ENCODE measurements around the gene LAMB4.

Gene LAMB4

DNA sequence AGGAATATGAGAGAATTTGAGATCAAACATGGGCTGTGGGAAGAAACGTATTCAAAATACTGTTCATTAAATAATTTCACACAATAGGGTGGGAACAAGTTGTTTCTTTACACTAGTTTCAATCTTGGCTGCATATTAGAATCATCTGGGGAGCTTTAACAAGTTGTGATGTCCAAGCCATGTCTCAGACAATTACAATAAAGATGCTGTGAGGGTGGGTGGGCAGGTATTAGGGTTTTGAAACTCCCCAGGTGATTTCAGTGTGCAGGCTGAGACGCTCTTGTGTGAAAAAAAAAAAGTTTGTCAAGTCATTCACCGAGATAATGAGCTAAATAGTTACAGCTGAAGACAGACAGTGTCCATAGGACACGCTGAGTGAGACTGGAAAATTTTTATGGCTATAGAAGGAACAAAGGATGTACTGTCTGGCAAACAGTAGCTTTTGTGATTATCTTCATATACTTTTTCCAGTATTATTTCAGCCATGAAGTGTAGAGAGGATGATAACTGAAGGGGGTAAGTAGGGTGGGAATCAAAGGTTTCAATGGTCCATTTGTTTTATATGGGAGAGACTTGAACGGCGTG lies 12.6 kb upstream of the LAMB4 start:
- H3K27ac ChIP-seq (ENCODE audit: low read depth, low read length): no peak overlapping the region
- no peak overlapping the region for H2AFZ ChIP-seq (ENCODE audit: low read length, unreplicated experiment)
- H3K36me3 ChIP-seq (ENCODE audit: insufficient read depth, low read length): no peaks in the 10 kb centered on the region
- H3K79me2 ChIP-seq (ENCODE audit: control insufficient read depth, insufficient read depth, low read length, unreplicated experiment): no peaks in the 10 kb centered on the region
- H3K4me3 ChIP-seq (ENCODE audit: low read depth, low read length): no peak overlapping the region
- H3K4me1 ChIP-seq (ENCODE audit: control insufficient read depth, insufficient read depth, low read length, unreplicated experiment): no peaks in the 10 kb centered on the region
- no peaks in the 10 kb centered on the region for H3K27me3 ChIP-seq (ENCODE audit: insufficient read depth, low read length)

DNA sequence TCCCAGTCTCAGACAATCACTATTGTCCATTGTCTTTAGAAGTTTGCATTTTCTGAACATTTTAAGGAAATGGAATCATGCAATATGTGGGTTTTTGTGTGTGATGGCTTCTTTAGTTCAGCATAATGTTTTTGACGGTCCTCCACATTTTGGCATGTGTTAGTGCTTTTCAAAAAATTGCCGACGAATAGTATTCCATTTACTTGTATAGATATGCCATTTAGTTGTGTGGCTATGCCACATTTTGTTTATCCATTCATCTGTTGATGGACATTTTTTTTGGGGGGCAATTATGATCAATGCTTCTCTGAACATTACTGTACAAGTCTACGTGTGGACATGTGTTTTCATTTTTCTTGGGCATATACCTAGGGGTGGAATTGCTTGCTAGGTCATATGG lies 12.0 kb upstream of the LAMB4 start:
- no peaks in the 10 kb centered on the region for H3K4me1 ChIP-seq (ENCODE audit: control insufficient read depth, insufficient read depth, low read length, unreplicated experiment)
- H3K27ac ChIP-seq (ENCODE audit: low read depth, low read length): no peak overlapping the region
- H3K27me3 ChIP-seq (ENCODE audit: insufficient read depth, low read length): no peaks in the 10 kb centered on the region
- no peaks in the 10 kb centered on the region for H3K36me3 ChIP-seq (ENCODE audit: insufficient read depth, low read length)
- no peak overlapping the region for H2AFZ ChIP-seq (ENCODE audit: low read length, unreplicated experiment)
- no peak overlapping the region for H3K4me3 ChIP-seq (ENCODE audit: low read depth, low read length)
- no peaks in the 10 kb centered on the region for H3K79me2 ChIP-seq (ENCODE audit: control insufficient read depth, insufficient read depth, low read length, unreplicated experiment)

DNA sequence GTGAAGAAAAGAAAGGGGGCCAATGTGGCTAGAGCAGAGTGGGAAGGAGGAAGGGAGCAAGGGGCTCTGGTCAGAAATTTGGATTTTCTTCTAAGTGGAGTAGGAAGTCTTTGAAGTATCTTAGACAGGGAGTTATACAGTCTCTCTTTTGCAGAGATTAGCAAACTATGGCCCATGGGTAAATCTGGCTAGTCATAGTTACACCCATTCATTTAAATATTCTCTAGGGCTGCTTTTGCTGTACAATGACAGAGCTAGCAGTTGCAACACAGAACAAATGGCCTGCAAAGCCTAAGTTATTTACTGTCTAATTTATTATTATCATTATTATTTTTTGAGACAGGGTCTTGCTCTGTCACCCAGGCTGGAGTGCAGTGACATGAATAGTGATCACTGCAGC lies 10.5 kb upstream of the LAMB4 start:
- Histone ChIP-seq H3K27ac (ENCODE audit: low read depth, low read length) (no peak overlapping the region), H3K4me1 (ENCODE audit: control insufficient read depth, insufficient read depth, low read length, unreplicated experiment) (no peaks in the 10 kb centered on the region), H3K4me3 (ENCODE audit: low read depth, low read length) (no peak overlapping the region), H2AFZ (ENCODE audit: low read length, unreplicated experiment) (no peak overlapping the region), H3K79me2 (ENCODE audit: control insufficient read depth, insufficient read depth, low read length, unreplicated experiment) (no peaks in the 10 kb centered on the region), H3K27me3 (ENCODE audit: insufficient read depth, low read length) (no peaks in the 10 kb centered on the region), H3K36me3 (ENCODE audit: insufficient read depth, low read length) (no peaks in the 10 kb centered on the region)

DNA sequence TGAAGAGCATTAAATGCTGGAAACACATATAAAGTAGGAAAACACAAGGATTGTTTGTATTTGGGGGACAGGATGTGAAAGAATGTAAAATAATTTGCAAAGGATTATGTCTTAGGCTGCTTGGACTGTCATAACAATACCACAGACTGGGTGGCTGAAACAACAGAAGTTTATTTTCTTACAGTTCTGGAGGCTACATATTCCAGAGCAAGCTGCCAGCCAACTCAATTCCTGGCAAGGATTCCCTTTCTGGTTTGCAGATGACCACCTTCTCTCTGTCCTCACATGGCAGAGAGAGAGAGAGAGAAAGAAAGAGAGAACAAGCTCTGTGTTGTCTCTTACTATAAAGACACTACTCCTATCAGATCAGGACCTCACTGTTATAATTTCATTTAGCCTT lies 8.8 kb upstream of the LAMB4 start:
- Histone ChIP-seq H3K27me3 (ENCODE audit: insufficient read depth, low read length) (no peaks in the 10 kb centered on the region), H2AFZ (ENCODE audit: low read length, unreplicated experiment) (no peak overlapping the region), H3K36me3 (ENCODE audit: insufficient read depth, low read length) (no peaks in the 10 kb centered on the region), H3K27ac (ENCODE audit: low read depth, low read length) (no peak overlapping the region), H3K4me1 (ENCODE audit: control insufficient read depth, insufficient read depth, low read length, unreplicated experiment) (no peaks in the 10 kb centered on the region), H3K79me2 (ENCODE audit: control insufficient read depth, insufficient read depth, low read length, unreplicated experiment) (no peaks in the 10 kb centered on the region), H3K4me3 (ENCODE audit: low read depth, low read length) (no peak overlapping the region)

DNA sequence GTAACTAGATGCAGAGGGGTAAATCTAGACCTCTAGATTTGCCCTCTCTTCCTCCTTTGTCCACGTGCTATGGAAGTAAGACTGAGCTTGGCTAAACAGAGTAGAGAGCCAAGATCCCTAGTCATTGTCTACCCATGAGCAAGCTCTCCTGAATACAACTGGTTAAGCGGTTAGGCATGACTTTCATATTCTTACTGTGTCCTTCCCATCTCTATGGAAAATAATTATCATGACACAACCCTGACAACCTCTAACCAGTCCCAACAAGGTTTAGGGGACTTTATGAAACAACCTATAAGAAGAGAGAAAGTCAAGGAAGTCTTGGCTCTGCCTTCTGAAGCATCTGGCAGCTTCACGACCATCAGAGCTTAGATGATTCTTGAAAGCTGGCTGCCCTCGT lies 7.8 kb upstream of the LAMB4 start:
- Histone ChIP-seq H3K79me2 (ENCODE audit: control insufficient read depth, insufficient read depth, low read length, unreplicated experiment) (no peaks in the 10 kb centered on the region), H3K27ac (ENCODE audit: low read depth, low read length) (no peak overlapping the region), H3K27me3 (ENCODE audit: insufficient read depth, low read length) (no peaks in the 10 kb centered on the region), H3K36me3 (ENCODE audit: insufficient read depth, low read length) (no peaks in the 10 kb centered on the region), H3K4me3 (ENCODE audit: low read depth, low read length) (no peak overlapping the region), H3K4me1 (ENCODE audit: control insufficient read depth, insufficient read depth, low read length, unreplicated experiment) (no peaks in the 10 kb centered on the region), H2AFZ (ENCODE audit: low read length, unreplicated experiment) (no peak overlapping the region)

DNA sequence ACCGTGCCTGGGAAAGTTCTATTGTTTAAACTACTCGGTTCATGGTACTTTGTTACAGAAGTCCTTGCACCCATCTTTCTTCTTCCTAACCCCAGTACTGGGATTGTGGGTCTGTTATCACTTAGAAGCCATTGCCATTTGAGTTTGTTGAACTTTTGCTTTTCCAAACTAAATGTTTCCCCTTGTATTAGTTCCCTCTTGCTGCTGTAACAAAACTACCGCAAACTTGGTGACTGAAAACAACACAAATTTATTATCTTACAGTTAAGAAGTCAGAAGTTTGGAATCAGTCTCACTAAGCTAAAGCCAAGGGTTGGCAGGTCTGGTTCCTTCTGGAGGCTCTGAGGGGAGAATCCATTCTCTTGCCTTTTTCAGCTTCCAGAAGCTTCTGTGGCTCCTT lies 6.9 kb upstream of the LAMB4 start:
- H3K79me2 ChIP-seq (ENCODE audit: control insufficient read depth, insufficient read depth, low read length, unreplicated experiment): no peaks in the 10 kb centered on the region
- H3K27ac ChIP-seq (ENCODE audit: low read depth, low read length): no peak overlapping the region
- no peaks in the 10 kb centered on the region for H3K36me3 ChIP-seq (ENCODE audit: insufficient read depth, low read length)
- H2AFZ ChIP-seq (ENCODE audit: low read length, unreplicated experiment): no peak overlapping the region
- no peaks in the 10 kb centered on the region for H3K4me1 ChIP-seq (ENCODE audit: control insufficient read depth, insufficient read depth, low read length, unreplicated experiment)
- no peaks in the 10 kb centered on the region for H3K27me3 ChIP-seq (ENCODE audit: insufficient read depth, low read length)
- no peak overlapping the region for H3K4me3 ChIP-seq (ENCODE audit: low read depth, low read length)

DNA sequence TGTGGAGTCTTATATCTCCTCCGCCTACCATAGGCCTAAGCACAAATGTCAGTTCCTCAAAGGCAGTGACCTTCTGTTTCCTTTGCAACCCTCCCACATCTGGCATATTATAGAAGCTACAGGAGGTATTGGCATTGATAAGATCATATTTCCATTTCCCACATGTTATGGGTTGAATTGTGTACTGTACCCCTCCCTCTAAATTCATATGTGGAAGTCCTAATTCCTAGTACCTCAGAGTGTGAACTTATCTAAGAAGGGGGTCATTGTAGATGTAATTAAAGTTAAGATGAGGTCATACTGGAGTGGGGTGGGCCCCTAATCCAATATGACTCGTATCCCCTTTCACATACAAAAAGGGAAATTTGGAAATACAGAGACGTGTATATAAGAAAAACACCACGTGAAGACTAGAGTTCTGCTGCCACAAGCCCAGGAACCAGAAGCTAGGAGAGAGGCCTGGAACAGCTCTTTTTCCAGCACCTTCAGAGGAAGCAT lies 6.1 kb upstream of the LAMB4 start:
- Histone ChIP-seq H3K4me1 (ENCODE audit: control insufficient read depth, insufficient read depth, low read length, unreplicated experiment) (no peaks in the 10 kb centered on the region), H3K27ac (ENCODE audit: low read depth, low read length) (no peak overlapping the region), H3K27me3 (ENCODE audit: insufficient read depth, low read length) (no peaks in the 10 kb centered on the region), H3K79me2 (ENCODE audit: control insufficient read depth, insufficient read depth, low read length, unreplicated experiment) (no peaks in the 10 kb centered on the region), H3K36me3 (ENCODE audit: insufficient read depth, low read length) (no peaks in the 10 kb centered on the region), H2AFZ (ENCODE audit: low read length, unreplicated experiment) (no peak overlapping the region), H3K4me3 (ENCODE audit: low read depth, low read length) (no peak overlapping the region)

DNA sequence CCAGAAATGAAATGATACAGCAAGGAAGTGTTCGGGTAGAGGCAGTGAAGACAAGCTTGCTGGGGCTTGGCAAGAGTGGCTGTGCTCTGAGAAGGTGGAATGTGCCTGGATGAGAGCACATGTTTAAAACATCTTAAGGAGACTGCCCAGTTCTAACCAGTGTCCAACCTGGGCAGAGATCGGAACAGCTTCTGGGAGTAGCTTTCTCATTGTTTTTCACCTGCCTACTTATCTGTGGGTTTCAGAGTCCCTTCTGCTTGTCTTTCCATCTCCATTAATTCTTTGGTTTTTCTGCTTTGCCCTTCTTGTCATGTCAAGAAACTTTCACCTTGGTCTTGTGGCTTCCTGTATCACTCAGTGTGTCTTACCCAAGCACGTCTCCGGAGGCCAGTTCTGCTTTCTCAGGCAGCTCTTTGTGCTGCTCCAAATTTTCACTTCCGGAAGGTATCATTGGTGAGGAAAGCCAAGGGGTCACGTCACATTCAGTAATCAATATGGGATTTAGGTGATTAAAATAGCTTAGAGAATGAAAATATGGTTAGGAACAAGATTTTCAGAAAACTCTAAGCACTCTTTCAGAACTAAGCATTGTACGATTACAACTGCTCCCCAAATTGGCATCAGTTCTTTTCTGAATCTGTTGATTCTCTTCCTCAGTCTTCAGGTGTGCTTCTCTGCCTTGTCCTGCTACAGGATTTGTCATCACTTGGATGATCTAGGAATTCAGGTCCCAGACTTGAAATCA lies 5.5 kb upstream of the LAMB4 start:
- no peak overlapping the region for H3K27ac ChIP-seq (ENCODE audit: low read depth, low read length)
- H3K4me1 ChIP-seq (ENCODE audit: control insufficient read depth, insufficient read depth, low read length, unreplicated experiment): no peaks in the 10 kb centered on the region
- H3K79me2 ChIP-seq (ENCODE audit: control insufficient read depth, insufficient read depth, low read length, unreplicated experiment): no peaks in the 10 kb centered on the region
- no peak overlapping the region for H2AFZ ChIP-seq (ENCODE audit: low read length, unreplicated experiment)
- H3K36me3 ChIP-seq (ENCODE audit: insufficient read depth, low read length): no peaks in the 10 kb centered on the region
- no peaks in the 10 kb centered on the region for H3K27me3 ChIP-seq (ENCODE audit: insufficient read depth, low read length)
- H3K4me3 ChIP-seq (ENCODE audit: low read depth, low read length): no peak overlapping the region

DNA sequence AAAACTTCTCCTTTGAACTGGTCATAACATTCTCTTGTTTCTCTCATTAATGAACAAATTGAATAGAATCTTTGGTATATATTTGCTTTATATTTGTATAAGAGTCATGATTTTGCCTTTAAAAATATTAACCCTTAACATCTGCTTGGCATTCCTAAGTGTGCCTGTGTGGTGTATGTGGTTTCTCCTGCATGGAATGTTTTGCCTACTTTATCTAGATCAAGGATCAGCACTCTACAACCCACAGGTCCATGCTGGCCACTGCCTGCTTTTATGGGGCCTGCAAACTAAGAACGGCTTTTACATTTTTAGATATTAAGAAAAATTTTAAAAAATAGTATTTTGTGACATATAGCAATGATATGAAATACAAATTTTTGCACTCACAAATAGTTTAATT lies 4.3 kb upstream of the LAMB4 start:
- Histone ChIP-seq H2AFZ (ENCODE audit: low read length, unreplicated experiment) (no peak overlapping the region), H3K4me3 (ENCODE audit: low read depth, low read length) (no peak overlapping the region), H3K27ac (ENCODE audit: low read depth, low read length) (no peak overlapping the region), H3K27me3 (ENCODE audit: insufficient read depth, low read length) (no peaks in the 10 kb centered on the region), H3K36me3 (ENCODE audit: insufficient read depth, low read length) (no peaks in the 10 kb centered on the region), H3K79me2 (ENCODE audit: control insufficient read depth, insufficient read depth, low read length, unreplicated experiment) (no peaks in the 10 kb centered on the region), H3K4me1 (ENCODE audit: control insufficient read depth, insufficient read depth, low read length, unreplicated experiment) (no peaks in the 10 kb centered on the region)

DNA sequence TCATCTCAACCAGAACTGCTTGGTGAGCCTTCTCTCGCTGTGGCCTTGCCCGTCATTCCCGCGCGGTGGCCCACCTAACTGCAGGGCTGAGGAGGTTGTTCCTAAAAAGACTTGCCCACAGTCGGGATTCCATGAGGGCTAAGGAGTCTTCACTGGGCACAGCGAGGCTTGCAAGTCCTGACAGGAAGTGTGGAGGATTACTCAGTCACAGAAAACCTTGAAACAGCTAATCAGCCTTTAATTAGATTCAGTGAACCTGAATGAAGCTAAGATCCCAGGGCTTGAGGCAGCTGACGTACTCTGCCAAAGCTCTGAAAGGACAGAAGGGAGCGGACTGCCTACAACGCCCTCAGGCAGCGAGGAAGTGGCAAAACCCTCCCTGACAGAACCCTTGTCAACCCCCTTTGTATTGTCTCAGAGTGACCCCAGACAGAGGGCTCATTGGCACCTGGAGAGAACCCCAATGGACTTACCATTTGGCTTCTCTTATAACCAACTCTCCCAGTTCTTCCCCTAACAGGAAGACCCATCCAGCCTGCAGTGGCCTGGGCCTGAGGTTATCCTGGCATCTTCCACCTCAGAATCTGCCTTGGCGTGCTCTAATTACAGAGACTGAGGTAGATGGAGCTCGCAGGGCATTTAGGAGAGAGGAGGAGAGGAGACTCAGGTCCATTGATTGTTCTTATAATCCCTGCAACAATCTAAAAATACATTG lies 2.5 kb upstream of the LAMB4 start:
- no peaks in the 10 kb centered on the region for H3K36me3 ChIP-seq (ENCODE audit: insufficient read depth, low read length)
- no peak overlapping the region for H3K27ac ChIP-seq (ENCODE audit: low read depth, low read length)
- H3K4me1 ChIP-seq (ENCODE audit: control insufficient read depth, insufficient read depth, low read length, unreplicated experiment): no peaks in the 10 kb centered on the region
- no peaks in the 10 kb centered on the region for H3K27me3 ChIP-seq (ENCODE audit: insufficient read depth, low read length)
- no peak overlapping the region for H3K4me3 ChIP-seq (ENCODE audit: low read depth, low read length)
- no peak overlapping the region for H2AFZ ChIP-seq (ENCODE audit: low read length, unreplicated experiment)
- H3K79me2 ChIP-seq (ENCODE audit: control insufficient read depth, insufficient read depth, low read length, unreplicated experiment): no peaks in the 10 kb centered on the region
